Activated T-cell treated with anti-CD3 and anti-CD28 coated beads, Interleukin-2, amount 50 U/mL, for 1 hour (primary cell): Measurements from ENCODE around the gene CIAO2B.
"Not testable (repeated sequence)": the region's sequence is repeated elsewhere in the genome, so short reads cannot be mapped to it uniquely, and the experiment has no call there.

Experiments
- DNase-seq: peaks from one replicate; pipeline ENCODE4 v3.0.0-alpha.2; 2020

The CIAO2B gene

GRCh38 chr16:66936889-66937554, 2.8 kb upstream of the CIAO2B start:
- no peak for DNase-seq

GRCh38 chr16:66936462-66936861, 2.3 kb upstream of the CIAO2B start:
- no peak for DNase-seq

- no peak for DNase-seq
These were observed 1.3 kb upstream of the CIAO2B start, which contains the start of gene CES2 for GRCh38 chr16:66935314-66936011. TSS of gene CES2 (plus strand) at chr16:66935516. CDS start at chr16:66935636, 120 bp downstream.

- DNase-seq, result not testable (repeated sequence)
These were observed 674 bp upstream of the CIAO2B start for GRCh38 chr16:66934839-66935313.

- no peak for DNase-seq
These were observed 445 bp downstream of the CIAO2B start for GRCh38 chr16:66933776-66934137.

- DNase-seq, result no peak
These were observed 2.1 kb downstream of the CIAO2B start for GRCh38 chr16:66932076-66932475.

- no peak for DNase-seq
These were observed 2.5 kb downstream of the CIAO2B start for GRCh38 chr16:66931665-66932064.

GRCh38 chr16:66930189-66930588, 4.0 kb downstream of the CIAO2B start:
- no peak for DNase-seq

- no peak for DNase-seq
These were observed 5.4 kb downstream of the CIAO2B start for GRCh38 chr16:66928702-66929388.

GRCh38 chr16:66927918-66928649, 6.1 kb downstream of the CIAO2B start:
- DNase-seq, result no peak

GRCh38 chr16:66926961-66927436, 7.2 kb downstream of the CIAO2B start:
- DNase-seq, result no peak

GRCh38 chr16:66926171-66926947, 7.8 kb downstream of the CIAO2B start:
- DNase-seq, result no peak

GRCh38 chr16:66925322-66925840, 8.8 kb downstream of the CIAO2B start, which contains the start of gene RRAD:
TSS of gene RRAD (minus strand) at chr16:66925535. CDS start at chr16:66925179, 356 bp downstream.
- DNase-seq, result peak; percentile 32

- DNase-seq, result peak; percentile 54
These were observed 9.5 kb downstream of the CIAO2B start for GRCh38 chr16:66924527-66925321.

GRCh38 chr16:66923866-66924265, 10.3 kb downstream of the CIAO2B start:
- no peak for DNase-seq

GRCh38 chr16:66923247-66923731, 10.9 kb downstream of the CIAO2B start:
- DNase-seq, result no peak

- no peak for DNase-seq
These were observed 12.3 kb downstream of the CIAO2B start for GRCh38 chr16:66921729-66922450.

GRCh38 chr16:66920924-66921680, 13.1 kb downstream of the CIAO2B start:
- DNase-seq, result no peak

- DNase-seq, result no peak
These were observed 14.0 kb downstream of the CIAO2B start for GRCh38 chr16:66920299-66920590.
